ENCODE data around the gene PITX1.
A peak's percentile ranks its signal among the peaks of the same experiment; 100 is the strongest.

The PITX1 gene

GRCh38 chr5:135032695-135032998, 1.4 kb downstream of the PITX1 start:
- H3K36me3 ChIP-seq (ENCODE audit: low read length) = no peaks in the 10 kb centered on the region
- H3K9me3 ChIP-seq (ENCODE audit: insufficient read depth, low read length) = no peaks in the 10 kb centered on the region
- H3K4me3 ChIP-seq (ENCODE audit: insufficient read depth, low read length, poor library complexity, severe bottlenecking) = peak overlapping the region; percentile 90
- no peaks in the 10 kb centered on the region for H3K27me3 ChIP-seq (ENCODE audit: low read length)
- H3K27ac ChIP-seq (ENCODE audit: low read depth, low read length) = peak overlapping the region; percentile 50; the same call in 1 of the 2 replicates
- H3K9ac ChIP-seq (ENCODE audit: low read length) = peak overlapping the region; percentile 84
- no peaks in the 10 kb centered on the region for H4K20me1 ChIP-seq (ENCODE audit: low read depth, low read length)
- no peaks in the 10 kb centered on the region for H3K9me2 ChIP-seq (replicated peaks; ENCODE audit: insufficient read depth, low read length)
- H2AFZ ChIP-seq (ENCODE audit: low read depth, low read length, severe bottlenecking) = no peak overlapping the region
- no peaks in the 10 kb centered on the region; the same call in 1 of the 2 replicates for H3F3A ChIP-seq (ENCODE audit: insufficient read depth)
- H3K4me2 ChIP-seq (ENCODE audit: low read depth, low read length, poor library complexity, severe bottlenecking) = peak overlapping the region; percentile 65
- H3K79me2 ChIP-seq (ENCODE audit: insufficient read depth, low read length) = peaks cover 18% of the 10 kb centered on the region
- no peak for TF ChIP-seq CTCF (IDR thresholded peaks at IDR 0.05; ENCODE audit: insufficient read depth, low read length, poor library complexity, severe bottlenecking)
- no peak for TF ChIP-seq EZH2phosphoT487 (conservative IDR thresholded peaks at IDR 0.05; ENCODE audit: low read length)

- H3K36me3 ChIP-seq (ENCODE audit: low read length) = no peaks in the 10 kb centered on the region
Observed at GRCh38 chr5:135031813-135032694, 2.0 kb downstream of the PITX1 start.

GRCh38 chr5:135030956-135031812, 2.8 kb downstream of the PITX1 start:
- no peak overlapping the region for H3K4me3 ChIP-seq (ENCODE audit: insufficient read depth, low read length, poor library complexity, severe bottlenecking)
- H3K27me3 ChIP-seq (ENCODE audit: low read length) = no peaks in the 10 kb centered on the region
- no peaks in the 10 kb centered on the region for H3K36me3 ChIP-seq (ENCODE audit: low read length)
- H3K4me2 ChIP-seq (ENCODE audit: low read depth, low read length, poor library complexity, severe bottlenecking) = peak overlapping the region; percentile 65
- H3K9ac ChIP-seq (ENCODE audit: low read length) = peak overlapping the region; percentile 84; the same call in 1 of the 2 replicates
- H3K27ac ChIP-seq (ENCODE audit: low read depth, low read length) = no peak overlapping the region
- TF ChIP-seq CTCF (IDR thresholded peaks at IDR 0.05; ENCODE audit: insufficient read depth, low read length, poor library complexity, severe bottlenecking) = no peak
- TF ChIP-seq EZH2phosphoT487 (conservative IDR thresholded peaks at IDR 0.05; ENCODE audit: low read length) = no peak
- no peaks in the 10 kb centered on the region for H3K9me2 ChIP-seq (replicated peaks; ENCODE audit: insufficient read depth, low read length)
- H3K79me2 ChIP-seq (ENCODE audit: insufficient read depth, low read length) = peaks cover 18% of the 10 kb centered on the region
- H3K9me3 ChIP-seq (ENCODE audit: insufficient read depth, low read length) = no peaks in the 10 kb centered on the region
- H3F3A ChIP-seq (ENCODE audit: insufficient read depth) = no peaks in the 10 kb centered on the region; the same call in 1 of the 2 replicates
- H2AFZ ChIP-seq (ENCODE audit: low read depth, low read length, severe bottlenecking) = no peak overlapping the region
- no peaks in the 10 kb centered on the region for H4K20me1 ChIP-seq (ENCODE audit: low read depth, low read length)

More at GRCh38 chr5:135031813-135032694, 2.0 kb downstream of the PITX1 start:
- no peak for TF ChIP-seq EZH2phosphoT487 (conservative IDR thresholded peaks at IDR 0.05; ENCODE audit: low read length)
- no peak for TF ChIP-seq CTCF (IDR thresholded peaks at IDR 0.05; ENCODE audit: insufficient read depth, low read length, poor library complexity, severe bottlenecking)
- Histone ChIP-seq H3F3A (ENCODE audit: insufficient read depth) (no peaks in the 10 kb centered on the region; the same call in 1 of the 2 replicates), H3K4me3 (ENCODE audit: insufficient read depth, low read length, poor library complexity, severe bottlenecking) (peak overlapping the region; percentile 90), H3K9me3 (ENCODE audit: insufficient read depth, low read length) (no peaks in the 10 kb centered on the region), H3K9me2 (replicated peaks; ENCODE audit: insufficient read depth, low read length) (no peaks in the 10 kb centered on the region), H3K27ac (ENCODE audit: low read depth, low read length) (peak overlapping the region; percentile 50; the same call in 1 of the 2 replicates), H2AFZ (ENCODE audit: low read depth, low read length, severe bottlenecking) (no peak overlapping the region), H4K20me1 (ENCODE audit: low read depth, low read length) (no peaks in the 10 kb centered on the region), H3K79me2 (ENCODE audit: insufficient read depth, low read length) (peaks cover 18% of the 10 kb centered on the region), H3K9ac (ENCODE audit: low read length) (peak overlapping the region; percentile 84), H3K4me2 (ENCODE audit: low read depth, low read length, poor library complexity, severe bottlenecking) (peak overlapping the region; percentile 65), H3K27me3 (ENCODE audit: low read length) (no peaks in the 10 kb centered on the region)
